GM21723 (cell line): ENCODE data around the gene HDX.
A peak's percentile ranks its signal among the peaks of the same experiment; 100 is the strongest.
"Not testable (repeated sequence)": the region's sequence is repeated elsewhere in the genome, so short reads cannot be mapped to it uniquely, and the experiment has no call there.

Experiments used
- ATAC-seq: cut with Tn5 transposase; IDR thresholded peaks from one replicate; pipeline ENCODE4 v1.9.1; 2021; ENCODE audit warnings: mild to moderate bottlenecking, moderate library complexity; ENCODE audit not compliant: unreplicated experiment

Gene HDX

GRCh38 chrX:84501798-84502628, at the start of gene HDX:
Gene HDX, minus strand, starts transcription at chrX:84502453. Its CDS starts 27,056 bp downstream, at chrX:84475397.
- ATAC-seq = peak; percentile 95

DNA sequence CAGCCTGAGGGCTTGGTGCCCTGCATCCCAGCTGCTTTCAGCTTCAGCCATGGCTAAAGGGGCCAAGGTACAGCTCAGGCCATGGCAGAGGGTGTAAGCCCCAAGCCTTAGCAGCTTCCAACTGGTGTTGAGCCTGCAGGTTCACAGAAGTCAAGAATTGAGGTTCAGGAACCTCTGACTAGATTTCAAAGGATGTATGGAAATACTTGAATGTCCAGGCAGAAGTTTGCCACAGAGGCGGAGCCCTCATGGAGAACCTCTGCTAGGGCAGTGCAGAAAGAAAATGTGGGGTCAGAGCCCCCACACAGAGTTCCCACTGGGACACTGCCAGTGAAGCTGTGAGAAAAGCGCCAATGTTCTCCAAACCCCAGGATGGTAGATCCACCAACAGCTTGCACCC, 39.1 kb upstream of the HDX start:
- ATAC-seq = not testable (repeated sequence)

DNA sequence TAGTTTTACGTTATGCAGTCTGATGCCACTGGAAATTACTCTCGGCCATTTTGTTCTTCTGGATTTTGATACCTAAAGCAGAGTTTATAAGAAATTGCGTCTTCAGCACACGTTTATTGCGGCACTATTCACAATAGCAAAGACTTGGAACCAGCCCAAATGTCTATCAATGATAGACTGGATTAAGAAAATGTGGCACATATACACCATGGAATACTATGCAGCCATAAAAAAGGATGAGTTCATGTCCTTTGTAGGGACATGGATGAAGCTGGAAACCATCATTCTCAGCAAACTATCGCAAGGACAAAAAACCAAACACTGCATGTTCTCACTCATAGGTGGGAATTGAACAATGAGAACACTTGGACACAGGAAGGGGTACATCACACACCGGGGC, 35.4 kb upstream of the HDX start:
- not testable (repeated sequence) for ATAC-seq

DNA sequence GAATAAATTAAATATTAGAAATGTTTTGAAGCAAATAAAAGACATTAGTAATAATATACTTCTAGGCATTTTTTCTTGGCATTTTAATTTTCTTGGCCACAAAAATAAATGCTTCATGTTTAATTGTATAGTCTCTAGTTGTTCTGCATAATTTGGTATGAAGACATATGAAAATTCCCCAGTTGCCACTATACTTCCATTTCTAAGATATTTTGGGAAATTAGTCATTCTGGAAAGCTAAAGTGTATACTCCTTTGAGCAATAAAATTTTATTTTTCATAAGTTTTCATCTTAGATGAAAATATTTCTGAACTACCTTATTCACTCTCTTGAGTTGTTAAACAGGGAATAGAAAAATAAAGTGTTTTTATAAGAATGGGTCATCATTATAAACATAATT, 13.8 kb downstream of the HDX start:
- ATAC-seq = no peak

- ATAC-seq = peak; percentile 100
These were observed 14.6 kb downstream of the HDX start for GRCh38 chrX:84487365-84488353.

DNA sequence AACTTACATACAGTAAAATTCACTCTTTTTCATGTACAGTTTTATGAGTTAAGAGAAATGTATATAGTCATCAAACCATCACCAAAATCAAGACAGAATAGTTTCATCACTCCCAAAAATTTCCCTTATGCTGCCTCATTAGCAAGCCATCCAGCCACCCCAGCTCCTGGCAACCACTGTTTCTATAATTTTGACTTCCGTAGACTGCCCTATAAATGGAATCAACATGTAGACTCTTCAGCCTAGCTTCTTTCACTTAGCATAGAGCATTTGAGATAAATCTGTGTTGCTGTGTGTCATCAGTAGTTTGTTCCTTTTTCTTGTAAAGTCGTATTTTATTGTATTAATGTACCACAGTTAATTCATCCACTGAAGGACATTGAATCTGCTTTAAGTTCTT, 23.2 kb downstream of the HDX start:
- no peak for ATAC-seq

GRCh38 chrX:84477114-84477513, 25.1 kb downstream of the HDX start:
- no peak for ATAC-seq

- ATAC-seq = no peak
These were observed 26.7 kb downstream of the HDX start for GRCh38 chrX:84475596-84475995.

DNA sequence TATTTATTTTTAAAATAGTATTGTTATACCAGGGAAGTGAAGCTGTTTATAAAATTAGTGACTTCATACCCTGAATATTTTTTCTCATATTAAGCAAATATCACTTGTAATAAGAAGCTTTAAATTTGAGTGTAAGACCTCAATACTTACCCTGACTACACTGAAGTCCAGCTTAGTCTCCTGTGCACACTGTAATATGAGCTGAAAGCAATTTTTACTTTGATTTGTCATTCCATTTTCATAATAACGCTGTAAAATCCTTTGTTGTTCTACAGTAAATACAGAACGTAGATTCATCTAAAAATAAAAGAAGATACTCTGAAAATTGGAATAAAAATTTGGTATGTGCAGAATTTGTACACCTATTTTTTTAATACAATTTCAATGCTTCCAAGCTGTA, 27.2 kb downstream of the HDX start:
- ATAC-seq = no peak

GRCh38 chrX:84469226-84469625, 33.0 kb downstream of the HDX start:
- no peak for ATAC-seq

DNA sequence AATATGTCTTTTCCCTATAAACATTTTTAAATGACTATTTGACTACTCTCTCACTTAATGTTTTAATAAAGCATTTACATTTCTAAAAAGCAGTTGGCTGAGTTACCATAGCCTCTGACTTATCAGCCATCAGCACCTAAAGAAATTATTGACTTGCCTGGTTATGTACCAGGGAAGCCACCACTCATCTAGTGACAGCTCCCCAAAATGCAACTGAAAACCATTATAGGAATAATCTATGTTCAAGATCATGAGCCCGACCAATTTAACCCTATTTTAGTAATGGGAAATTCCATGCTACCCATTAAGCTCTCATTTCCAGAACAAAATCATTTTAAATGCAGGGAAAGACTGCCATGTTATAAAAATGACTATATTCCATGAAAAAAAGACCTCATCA, 34.4 kb downstream of the HDX start:
- no peak for ATAC-seq

DNA sequence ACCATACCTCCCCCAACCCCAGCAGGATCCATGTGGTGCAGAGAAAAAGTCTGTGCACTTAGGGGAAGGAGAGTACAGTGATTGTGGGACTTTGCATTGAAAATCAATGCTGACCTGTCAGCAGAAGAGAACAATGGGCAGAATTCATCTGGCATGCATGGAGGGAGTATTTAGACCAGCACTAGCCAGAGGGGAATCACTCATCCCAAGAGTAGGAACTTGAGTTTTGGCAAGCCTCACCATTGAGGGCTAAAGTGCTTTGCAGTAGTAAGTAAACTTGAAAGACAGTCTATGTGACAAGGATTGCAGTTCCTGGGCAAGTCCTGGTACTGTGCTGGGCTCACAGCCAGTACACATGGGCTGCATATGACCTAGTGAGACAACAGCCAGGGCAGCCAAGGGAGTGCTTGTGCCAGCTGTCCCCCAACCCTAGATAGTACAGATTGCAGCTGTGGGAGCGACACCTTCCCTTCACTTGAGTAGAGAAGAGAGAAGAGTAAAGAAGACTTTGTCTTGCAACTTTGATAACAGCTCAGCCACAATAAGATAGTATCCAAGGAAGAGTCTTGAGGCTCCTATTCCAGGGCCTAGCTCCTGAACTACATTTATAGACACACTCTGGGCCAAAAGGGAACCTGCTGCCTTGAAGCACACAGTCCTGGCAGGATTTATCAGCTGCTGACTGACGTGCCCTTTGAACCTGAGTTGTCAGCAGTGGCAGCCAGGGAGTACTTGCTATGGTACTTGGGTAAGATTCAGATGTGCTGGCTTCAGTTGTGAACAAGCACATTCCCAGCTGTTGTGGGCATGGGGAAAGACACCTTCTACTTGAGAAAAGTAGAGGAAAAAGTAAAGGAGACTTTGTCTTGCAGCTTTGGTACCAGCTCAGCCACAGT, 48.7 kb downstream of the HDX start:
- no peak for ATAC-seq

- no peak for ATAC-seq
These were observed 61.1 kb downstream of the HDX start for GRCh38 chrX:84441143-84441542.

- no peak for ATAC-seq
These were observed 87.1 kb downstream of the HDX start for GRCh38 chrX:84415140-84415539.

- peak; percentile 76 for ATAC-seq
These were observed 138.6 kb downstream of the HDX start for GRCh38 chrX:84363663-84364062.

DNA sequence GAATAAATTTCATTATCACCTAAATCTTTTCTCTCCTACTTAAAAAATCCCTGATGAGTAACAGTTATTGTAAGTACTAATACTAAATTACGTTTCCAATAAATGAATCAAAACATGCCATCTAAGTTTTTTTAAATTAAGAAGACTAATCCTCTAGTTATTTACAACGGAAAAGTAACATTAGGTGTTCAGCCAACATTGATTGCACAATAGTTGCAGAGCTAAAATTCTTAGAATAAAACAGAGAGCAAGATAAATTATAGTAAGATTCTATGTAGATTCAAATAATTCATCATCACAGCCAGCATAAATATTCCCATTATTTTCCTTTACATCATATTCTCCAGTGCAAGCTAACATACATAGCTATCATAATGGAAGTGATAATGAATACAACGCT, 139.2 kb downstream of the HDX start:
- no peak for ATAC-seq

DNA sequence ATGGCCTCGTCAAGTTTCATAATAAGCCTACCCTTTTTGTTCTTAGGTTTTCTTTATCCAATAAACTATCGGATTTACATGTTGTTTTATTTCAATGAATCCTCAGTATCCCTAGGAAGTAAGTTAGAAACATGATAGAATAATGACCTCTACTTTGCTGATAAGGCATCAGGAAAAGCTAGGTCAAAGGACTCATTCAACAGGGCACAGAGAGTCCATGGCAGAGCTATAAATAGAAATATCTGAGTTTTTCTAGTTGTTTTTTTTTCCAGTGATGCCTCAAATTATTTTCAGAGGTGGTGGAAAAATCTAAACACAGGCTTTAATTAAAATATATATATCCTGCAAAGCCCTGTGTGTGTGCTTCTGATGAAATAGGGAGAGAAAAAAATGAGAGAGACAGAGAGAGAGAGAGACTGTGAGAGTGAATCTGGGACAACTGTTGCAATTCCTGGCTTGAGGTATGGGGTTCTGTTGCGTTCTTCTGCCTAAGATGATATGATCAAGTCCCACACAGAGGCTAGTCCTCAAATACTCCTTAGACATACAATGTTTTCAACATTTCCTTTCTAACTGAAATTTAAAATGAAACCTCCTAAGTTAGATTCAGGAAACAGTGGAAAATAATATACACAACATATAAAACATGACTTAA, 139.9 kb downstream of the HDX start:
- ATAC-seq = no peak

DNA sequence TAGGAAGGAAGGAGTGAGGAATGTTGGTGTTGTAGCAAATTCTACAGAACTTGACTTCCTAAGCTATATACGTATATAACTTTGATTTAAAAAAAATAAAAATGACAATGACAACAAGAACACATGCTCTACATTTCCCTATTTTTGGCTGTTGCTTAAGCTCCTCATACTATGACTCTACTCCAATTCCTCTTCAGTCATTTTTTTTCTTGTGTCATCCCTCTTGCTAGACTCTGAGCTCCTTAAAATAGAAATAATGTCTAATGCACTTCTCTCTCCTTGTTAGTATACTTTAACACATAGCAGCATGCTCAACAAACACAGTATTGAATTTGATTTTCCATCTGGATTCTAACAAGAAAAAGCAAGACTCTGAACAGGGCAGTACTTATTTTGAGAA, 144.0 kb downstream of the HDX start:
- ATAC-seq = no peak

DNA sequence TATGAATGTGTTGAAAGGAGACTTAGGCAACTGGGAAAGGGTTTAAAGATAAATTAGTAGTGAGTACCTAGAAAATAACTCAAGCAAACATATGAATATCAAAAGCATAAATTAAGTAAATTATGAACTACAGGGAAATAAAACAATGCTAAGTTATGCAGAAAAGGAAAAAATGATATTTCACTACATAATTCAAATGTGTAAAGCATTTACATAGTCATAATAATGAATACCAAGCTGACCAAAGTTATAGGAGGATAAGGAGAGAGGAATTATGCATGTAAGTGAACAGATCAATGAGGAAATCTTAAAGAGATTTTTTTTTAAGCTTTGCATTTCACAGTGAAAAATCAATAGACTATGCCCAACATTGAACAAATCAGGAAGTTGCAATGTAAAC, 145.0 kb downstream of the HDX start:
- no peak for ATAC-seq

DNA sequence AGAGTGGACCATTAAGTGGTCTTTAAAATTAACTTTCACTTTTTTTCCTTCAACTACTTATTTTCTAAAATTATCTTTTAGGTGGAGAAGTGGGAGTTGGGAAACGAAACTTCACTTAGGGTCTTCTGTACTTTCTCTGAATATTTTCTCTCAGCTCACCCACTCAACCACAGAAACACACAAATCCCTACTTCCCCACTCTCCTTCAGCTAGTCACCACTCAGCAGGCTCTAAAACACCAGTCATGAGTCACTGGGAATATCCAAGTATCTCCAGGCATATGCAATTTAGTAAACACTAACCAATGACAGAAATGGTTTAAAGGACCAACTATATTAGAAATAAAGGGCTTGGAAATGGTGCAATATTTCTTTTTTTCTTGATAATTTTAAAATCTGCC, 161.3 kb downstream of the HDX start:
- no peak for ATAC-seq
